ENCODE measurements around the gene EDNRA.

EDNRA gene

DNA sequence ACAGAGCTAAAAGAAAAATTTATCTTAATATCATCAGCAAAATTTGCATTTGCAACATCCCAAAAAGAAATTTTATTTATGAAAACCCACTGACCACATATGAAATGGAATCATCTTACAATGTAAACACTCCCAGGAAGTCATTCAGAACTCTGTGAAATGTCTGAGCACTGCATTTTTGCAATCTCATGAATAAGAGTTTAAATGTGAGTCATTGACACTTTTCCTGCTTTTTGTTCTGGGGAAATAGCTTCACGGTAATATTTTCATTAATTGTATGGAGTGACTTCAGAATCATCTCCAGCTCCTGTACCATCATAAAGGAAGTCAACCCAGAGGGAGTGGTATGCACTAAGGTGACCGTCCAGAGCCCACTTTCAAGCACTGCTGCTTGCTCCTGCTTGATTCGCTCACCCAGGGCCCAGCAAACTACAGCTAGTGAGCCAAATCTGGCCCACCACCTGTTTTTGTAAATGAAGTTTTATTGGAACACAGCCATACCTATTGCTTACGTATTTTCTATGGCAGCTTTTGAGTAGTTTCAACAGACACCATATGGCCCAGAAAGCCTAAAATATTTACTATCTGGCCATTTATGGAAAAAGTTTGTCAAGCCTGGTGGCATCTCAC, 17.2 kb downstream of the EDNRA start:
- DNase-seq (ENCODE audit: low read depth): no peak

GRCh38 chr4:147508346-147508745, 27.4 kb downstream of the EDNRA start:
- DNase-seq (ENCODE audit: low read depth): no peak

- DNase-seq (ENCODE audit: low read depth): no peak
Observed at GRCh38 chr4:147509386-147509785, 28.5 kb downstream of the EDNRA start.

- no peak for DNase-seq (ENCODE audit: low read depth)
Observed at GRCh38 chr4:147510962-147511668, 30.2 kb downstream of the EDNRA start.

DNA sequence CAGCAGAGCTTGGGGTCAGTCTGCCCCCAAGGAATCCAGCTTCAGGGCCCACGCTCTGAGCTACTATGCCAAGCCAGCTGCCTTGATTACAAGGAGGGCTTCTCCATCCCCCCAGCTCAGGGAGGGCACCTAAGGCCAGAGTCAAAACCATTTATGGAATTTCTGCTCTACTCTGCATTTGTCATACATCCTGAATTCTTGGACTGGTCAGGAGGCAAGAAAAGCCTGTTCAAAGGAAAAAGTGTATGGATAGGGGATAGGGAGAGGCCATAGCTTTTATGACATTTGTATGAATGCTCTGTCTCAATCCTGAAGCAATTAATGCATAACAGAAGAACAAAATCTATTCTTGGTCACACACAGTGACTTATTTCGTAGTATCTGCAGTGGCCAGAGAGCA, 32.2 kb downstream of the EDNRA start:
- no peak for DNase-seq (ENCODE audit: low read depth)

GRCh38 chr4:147513952-147514351, 33.1 kb downstream of the EDNRA start:
- DNase-seq (ENCODE audit: low read depth): no peak

- DNase-seq (ENCODE audit: low read depth): no peak
Observed at GRCh38 chr4:147515220-147515936, 34.5 kb downstream of the EDNRA start.

GRCh38 chr4:147516133-147516532, 35.2 kb downstream of the EDNRA start:
- no peak for DNase-seq (ENCODE audit: low read depth)

GRCh38 chr4:147518086-147518485, 37.2 kb downstream of the EDNRA start:
- DNase-seq (ENCODE audit: low read depth): no peak

DNA sequence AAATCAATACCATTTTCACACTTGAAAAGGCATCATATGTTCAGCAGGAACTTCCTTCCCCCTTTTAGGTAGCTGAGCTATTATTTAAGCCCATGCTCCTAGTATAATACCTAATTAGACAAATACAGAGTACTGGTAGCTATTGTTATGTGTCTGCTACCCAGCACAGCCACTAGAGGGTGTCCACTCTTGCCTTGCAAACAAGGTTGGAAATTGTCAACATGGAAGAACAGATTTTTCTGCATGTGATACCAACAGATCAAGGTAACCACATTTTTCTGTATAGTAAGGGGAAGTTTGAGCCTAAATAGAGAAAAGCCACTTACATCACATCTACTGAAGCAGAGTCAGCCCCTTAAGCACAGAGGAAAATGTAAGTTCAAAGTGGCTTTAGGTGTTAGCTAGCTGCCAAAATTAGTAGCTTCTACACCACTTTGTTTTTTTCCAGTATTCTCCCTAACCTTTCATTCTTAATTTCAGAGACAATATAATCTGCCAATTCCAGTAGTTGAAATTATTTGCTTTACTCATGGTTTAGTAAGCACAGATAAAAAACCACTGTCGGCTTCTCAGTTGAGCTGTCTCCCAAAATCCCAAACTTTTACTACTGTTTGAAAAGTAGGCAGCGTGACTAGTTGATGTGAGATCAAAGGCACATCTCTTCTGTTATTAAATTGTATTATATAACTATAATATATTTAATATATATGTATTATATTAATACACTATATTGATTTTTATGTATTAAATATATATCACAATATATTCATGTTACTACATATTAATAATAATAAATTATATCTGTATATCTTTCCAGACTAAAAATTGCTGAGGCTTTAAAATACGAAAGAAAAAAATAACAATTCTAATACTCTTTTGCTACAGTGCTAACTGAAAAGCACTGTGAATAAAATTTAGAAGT, 38.2 kb downstream of the EDNRA start:
- peak; percentile 18 for DNase-seq (ENCODE audit: low read depth)

DNA sequence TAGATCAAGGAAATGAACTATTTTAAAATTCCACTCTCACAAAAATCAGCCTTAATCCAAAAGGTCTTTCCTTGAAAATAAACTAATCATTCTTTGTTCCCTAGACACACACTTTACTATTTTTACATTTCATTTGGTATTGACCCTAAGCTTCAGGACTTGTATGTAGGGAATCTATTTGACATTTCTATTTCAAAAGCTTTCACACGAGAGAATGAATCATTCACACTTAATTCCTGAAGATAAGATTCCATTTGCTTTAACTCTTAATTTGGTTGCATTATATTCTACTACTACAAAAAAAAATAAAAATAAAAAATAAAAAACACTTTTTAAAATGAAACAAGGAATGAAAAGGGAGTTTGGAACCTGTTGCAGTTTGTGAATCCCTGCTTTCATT, 43.7 kb downstream of the EDNRA start:
- DNase-seq (ENCODE audit: low read depth): no peak

DNA sequence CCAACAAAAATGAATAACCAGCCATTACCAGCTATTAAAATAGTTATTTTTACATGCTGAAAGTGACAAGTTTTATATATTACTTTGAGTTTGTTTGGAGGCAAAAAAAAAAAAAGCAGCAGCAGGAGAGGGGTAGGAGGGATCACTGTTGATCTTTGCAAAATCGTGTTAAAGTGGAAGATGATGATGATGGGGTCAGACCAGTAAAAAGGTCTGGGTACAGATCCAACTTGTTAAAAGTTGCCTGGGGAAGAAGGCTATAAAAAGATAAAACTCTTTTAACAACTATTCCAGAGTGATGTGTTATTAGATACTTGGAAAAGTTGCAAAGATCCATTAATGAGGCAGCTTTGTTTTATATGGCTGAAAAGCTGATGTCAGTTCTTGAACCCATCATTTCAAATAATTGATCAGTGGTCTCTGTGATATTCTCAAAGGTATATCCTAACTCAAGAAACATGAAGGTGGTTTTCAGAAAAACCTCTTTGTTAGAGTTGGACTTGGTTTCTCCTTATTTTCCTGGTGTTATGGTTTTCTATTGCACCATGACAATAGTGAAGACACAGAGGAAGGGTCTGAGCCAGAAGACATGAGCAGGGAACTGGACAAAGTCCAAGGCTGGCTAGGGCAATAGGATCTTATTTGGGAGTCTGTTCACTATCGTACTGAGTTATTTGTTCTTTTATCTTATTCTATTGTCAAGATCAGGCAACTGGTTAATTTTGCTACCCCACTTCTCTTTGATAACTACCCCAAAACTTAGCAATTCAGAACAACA, 44.8 kb downstream of the EDNRA start:
- DNase-seq (ENCODE audit: low read depth): no peak

DNA sequence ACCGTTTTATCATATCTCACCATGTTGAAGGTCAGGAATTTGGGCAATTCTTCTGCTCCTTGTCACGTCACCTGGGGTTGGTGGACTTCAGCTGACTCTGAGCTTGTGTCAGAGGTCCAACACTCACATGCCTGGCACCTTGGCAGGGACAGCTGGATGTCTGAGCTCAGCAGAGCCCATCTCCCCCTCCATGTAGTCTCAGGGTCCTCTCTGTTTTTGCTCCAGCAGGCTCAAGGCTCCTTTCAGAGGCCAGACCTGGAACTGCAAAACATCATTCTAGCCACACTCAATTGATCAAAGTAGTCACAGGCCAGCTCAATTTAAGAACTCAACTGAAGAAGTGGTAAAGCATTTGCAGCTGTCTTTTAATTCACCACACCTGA, 45.4 kb downstream of the EDNRA start:
- no peak for DNase-seq (ENCODE audit: low read depth)

- no peak for DNase-seq (ENCODE audit: low read depth)
Observed at GRCh38 chr4:147528054-147528453, 47.2 kb downstream of the EDNRA start.

DNA sequence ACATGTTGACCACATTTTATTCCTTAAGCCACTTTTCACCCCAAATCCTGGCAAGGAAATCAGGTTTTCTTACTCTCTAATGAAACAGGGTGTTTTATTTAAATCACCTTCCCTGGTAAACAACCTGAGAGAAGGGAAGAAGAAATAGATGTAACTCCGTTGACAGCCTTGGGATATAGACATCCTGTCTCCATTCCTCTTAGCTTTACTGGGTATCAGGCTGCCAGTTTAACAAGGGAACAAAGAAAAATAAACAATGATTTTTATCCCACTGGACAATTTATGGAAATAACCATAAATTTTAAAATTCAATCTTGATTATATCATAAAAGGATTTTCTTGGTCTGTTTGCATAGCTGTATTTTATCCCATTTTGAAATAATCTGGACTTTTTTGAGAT, 49.2 kb downstream of the EDNRA start:
- no peak for DNase-seq (ENCODE audit: low read depth)

- no peak for DNase-seq (ENCODE audit: low read depth)
Observed at GRCh38 chr4:147530723-147531122, 49.8 kb downstream of the EDNRA start.

GRCh38 chr4:147532896-147533295, 52.0 kb downstream of the EDNRA start:
- no peak for DNase-seq (ENCODE audit: low read depth)

DNA sequence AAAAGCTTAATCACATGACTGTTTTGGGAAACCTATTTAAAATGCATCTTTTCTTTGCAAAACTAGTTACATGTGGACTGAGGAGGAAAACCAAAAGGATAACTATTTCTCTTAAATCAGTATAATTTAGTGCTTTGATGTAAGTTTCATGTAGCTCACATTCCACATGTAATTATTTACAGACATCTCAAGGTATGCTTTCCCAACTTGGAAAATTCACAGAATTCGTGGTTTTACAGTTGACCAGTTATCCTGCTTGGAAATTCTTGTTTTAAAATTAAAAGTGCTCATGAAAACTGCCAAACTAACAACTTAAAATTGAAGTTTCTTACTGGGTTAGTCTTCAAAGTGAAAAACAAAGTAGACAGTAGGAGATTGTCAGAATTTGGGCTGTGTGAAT, 52.4 kb downstream of the EDNRA start:
- no peak for DNase-seq (ENCODE audit: low read depth)

DNA sequence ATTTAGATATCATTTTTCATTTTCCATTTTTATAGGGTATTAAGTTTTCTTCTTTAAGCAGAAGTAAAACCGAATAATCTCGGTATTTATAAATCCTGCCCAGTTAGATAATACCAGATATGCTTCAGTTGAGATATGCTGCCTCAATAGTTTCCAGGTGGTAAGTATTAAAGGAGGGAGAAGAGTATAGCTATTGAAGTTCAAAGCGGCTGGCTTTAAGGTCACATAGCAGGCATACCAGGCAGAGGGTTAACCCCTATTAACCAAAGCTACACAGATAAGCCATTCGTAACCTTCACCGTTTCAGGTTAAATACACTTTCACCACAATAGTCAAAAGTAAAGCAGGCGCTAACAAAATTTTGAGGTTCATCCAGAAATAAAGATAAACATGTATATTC, 54.2 kb downstream of the EDNRA start:
- no peak for DNase-seq (ENCODE audit: low read depth)

GRCh38 chr4:147538711-147539110, 57.8 kb downstream of the EDNRA start:
- no peak for DNase-seq (ENCODE audit: low read depth)

- no peak for DNase-seq (ENCODE audit: low read depth)
Observed at GRCh38 chr4:147539959-147540358, 59.1 kb downstream of the EDNRA start.
